Lower leg skin (tissue), 3 donors: ENCODE results near the gene FN3K.

Experiments used
- POLR2A ChIP-seq, 2 donors: fragments of 450-650 bp; IDR thresholded peaks; one replicate each; pipeline ENCODE4 v1.6.1; 2016 to 2017; ENCODE audit warnings: antibody characterized with exemption in 2 of 2, mild to moderate bottlenecking in 1 of 2, moderate library complexity in 1 of 2
- TF ChIP-seq, protein P1 (sequence below), 3 donors: fragments of 450-650 bp; IDR thresholded peaks; one replicate each; pipeline ENCODE4 v1.5.1; 2016; ENCODE audit warnings: antibody characterized with exemption in 3 of 3, mild to moderate bottlenecking in 3 of 3, moderate library complexity in 2 of 3

DNA sequence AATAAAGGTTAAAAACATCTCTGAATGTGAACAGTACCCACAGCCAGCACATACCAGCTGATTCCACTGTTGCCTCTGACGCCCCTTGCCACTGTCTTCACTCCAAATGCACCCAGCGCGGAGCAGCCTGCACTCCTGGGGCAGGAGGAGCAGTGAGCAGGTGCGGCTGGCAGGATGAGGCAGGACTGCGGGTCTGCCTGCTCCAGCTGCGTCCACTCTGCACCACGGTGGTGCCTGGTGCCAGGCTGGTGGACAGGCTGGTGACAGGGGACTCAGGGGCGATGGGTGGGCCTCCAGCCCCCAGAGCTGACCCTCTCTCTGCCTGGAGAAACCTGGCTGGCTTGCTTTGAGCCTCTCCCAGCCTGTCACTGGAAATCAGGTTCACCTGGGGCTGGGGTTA is 46.3 kb upstream of the FN3K start:
- TF ChIP-seq, protein P1, sequence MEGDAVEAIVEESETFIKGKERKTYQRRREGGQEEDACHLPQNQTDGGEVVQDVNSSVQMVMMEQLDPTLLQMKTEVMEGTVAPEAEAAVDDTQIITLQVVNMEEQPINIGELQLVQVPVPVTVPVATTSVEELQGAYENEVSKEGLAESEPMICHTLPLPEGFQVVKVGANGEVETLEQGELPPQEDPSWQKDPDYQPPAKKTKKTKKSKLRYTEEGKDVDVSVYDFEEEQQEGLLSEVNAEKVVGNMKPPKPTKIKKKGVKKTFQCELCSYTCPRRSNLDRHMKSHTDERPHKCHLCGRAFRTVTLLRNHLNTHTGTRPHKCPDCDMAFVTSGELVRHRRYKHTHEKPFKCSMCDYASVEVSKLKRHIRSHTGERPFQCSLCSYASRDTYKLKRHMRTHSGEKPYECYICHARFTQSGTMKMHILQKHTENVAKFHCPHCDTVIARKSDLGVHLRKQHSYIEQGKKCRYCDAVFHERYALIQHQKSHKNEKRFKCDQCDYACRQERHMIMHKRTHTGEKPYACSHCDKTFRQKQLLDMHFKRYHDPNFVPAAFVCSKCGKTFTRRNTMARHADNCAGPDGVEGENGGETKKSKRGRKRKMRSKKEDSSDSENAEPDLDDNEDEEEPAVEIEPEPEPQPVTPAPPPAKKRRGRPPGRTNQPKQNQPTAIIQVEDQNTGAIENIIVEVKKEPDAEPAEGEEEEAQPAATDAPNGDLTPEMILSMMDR (IDR thresholded peaks at IDR 0.05), result no peak
- TF ChIP-seq POLR2A (IDR thresholded peaks at IDR 0.05), result no peak
